Measurements from ENCODE around the gene STIM2.

DNA sequence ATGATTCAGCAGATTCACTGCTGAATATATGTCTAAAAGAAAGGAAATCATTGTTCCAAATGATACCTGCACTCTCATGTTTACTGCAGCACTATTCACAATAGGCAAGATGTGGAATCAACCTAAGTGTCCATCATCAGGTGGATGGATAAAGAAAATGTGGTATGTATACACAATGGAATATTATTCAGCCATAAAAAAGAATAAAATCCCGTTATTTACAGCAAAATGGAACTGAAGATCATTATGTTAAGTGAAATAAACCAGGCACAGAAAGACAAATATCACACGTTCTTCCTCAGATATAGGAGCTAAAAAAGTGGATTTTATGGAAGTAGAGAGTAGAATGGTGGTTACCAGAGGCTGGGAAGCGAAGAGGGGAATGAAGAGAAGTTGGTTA is 130.4 kb downstream of the STIM2 start:
- TF ChIP-seq, protein P1, sequence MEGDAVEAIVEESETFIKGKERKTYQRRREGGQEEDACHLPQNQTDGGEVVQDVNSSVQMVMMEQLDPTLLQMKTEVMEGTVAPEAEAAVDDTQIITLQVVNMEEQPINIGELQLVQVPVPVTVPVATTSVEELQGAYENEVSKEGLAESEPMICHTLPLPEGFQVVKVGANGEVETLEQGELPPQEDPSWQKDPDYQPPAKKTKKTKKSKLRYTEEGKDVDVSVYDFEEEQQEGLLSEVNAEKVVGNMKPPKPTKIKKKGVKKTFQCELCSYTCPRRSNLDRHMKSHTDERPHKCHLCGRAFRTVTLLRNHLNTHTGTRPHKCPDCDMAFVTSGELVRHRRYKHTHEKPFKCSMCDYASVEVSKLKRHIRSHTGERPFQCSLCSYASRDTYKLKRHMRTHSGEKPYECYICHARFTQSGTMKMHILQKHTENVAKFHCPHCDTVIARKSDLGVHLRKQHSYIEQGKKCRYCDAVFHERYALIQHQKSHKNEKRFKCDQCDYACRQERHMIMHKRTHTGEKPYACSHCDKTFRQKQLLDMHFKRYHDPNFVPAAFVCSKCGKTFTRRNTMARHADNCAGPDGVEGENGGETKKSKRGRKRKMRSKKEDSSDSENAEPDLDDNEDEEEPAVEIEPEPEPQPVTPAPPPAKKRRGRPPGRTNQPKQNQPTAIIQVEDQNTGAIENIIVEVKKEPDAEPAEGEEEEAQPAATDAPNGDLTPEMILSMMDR (IDR thresholded peaks at IDR 0.05) = no peak
- no peak for TF ChIP-seq POLR2A (IDR thresholded peaks at IDR 0.05)
